ENCODE results near the gene PTTG2. TPM values are rescaled to one million over a fixed set of nuclear protein-coding genes. Genes with fewer than 3 reads are reported as not detected.

The PTTG2 gene
- total RNA-seq, 1 donor from 2014 or later, result not detected

- H3K36me3 ChIP-seq, result no peaks in the 10 kb centered on the region
- DNase-seq (ENCODE audit: low spot score in 2 of 2), result no peak
- H3K27me3 ChIP-seq, result no peaks in the 10 kb centered on the region
- peak overlapping the region; percentile 70 to 72 for H3K27ac ChIP-seq
- intact Hi-C loops (cut with DNase I), result no loop called here
- peaks cover 4 to 32% of the 10 kb centered on the region in 2 donors for H3K4me1 ChIP-seq
- peak overlapping the region in 1 of 2 donors; percentile 19 for H3K4me3 ChIP-seq
- no peaks in the 10 kb centered on the region for H3K9me3 ChIP-seq
- no peak for TF ChIP-seq CTCF (IDR thresholded peaks at IDR 0.05)
These were observed 21.9 kb downstream of the PTTG2 start for GRCh38 chr4:37981844-37982720.

GRCh38 chr4:37982736-37983135, 22.5 kb downstream of the PTTG2 start:
- intact Hi-C loops (cut with DNase I), result no loop called here
- peak overlapping the region; percentile 70 to 72 for H3K27ac ChIP-seq
- H3K27me3 ChIP-seq, result no peaks in the 10 kb centered on the region
- H3K4me1 ChIP-seq, result peaks cover 4 to 32% of the 10 kb centered on the region in 2 donors
- TF ChIP-seq CTCF (IDR thresholded peaks at IDR 0.05), result no peak
- no peaks in the 10 kb centered on the region for H3K9me3 ChIP-seq
- H3K4me3 ChIP-seq, result peak overlapping the region in 1 of 2 donors; percentile 19
- DNase-seq (ENCODE audit: low spot score in 2 of 2), result no peak
- no peaks in the 10 kb centered on the region for H3K36me3 ChIP-seq

GRCh38 chr4:37983951-37984350, 23.8 kb downstream of the PTTG2 start:
- no peak for TF ChIP-seq CTCF (IDR thresholded peaks at IDR 0.05)
- Histone ChIP-seq H3K4me1 (peaks cover 5 to 35% of the 10 kb centered on the region in 2 donors), H3K4me3 (no peak overlapping the region), H3K9me3 (no peaks in the 10 kb centered on the region), H3K27me3 (no peaks in the 10 kb centered on the region), H3K27ac (peak overlapping the region; percentile 70 to 72), H3K36me3 (no peaks in the 10 kb centered on the region)
- DNase-seq (ENCODE audit: low spot score in 2 of 2), result no peak
- intact Hi-C loops (cut with DNase I), result no loop called here

GRCh38 chr4:37985730-37986275, 25.6 kb downstream of the PTTG2 start:
- Histone ChIP-seq H3K4me1 (peaks cover 12 to 47% of the 10 kb centered on the region in 2 donors), H3K27me3 (no peaks in the 10 kb centered on the region), H3K36me3 (no peaks in the 10 kb centered on the region), H3K9me3 (no peaks in the 10 kb centered on the region), H3K27ac (no peak overlapping the region), H3K4me3 (no peak overlapping the region)
- TF ChIP-seq CTCF (IDR thresholded peaks at IDR 0.05), result no peak
- intact Hi-C loops (cut with DNase I), result no loop called here
- DNase-seq (ENCODE audit: low spot score in 2 of 2), result no peak

- H3K4me3 ChIP-seq, result no peak overlapping the region
- TF ChIP-seq CTCF (IDR thresholded peaks at IDR 0.05), result no peak
- DNase-seq (ENCODE audit: low spot score in 2 of 2), result no peak
These were observed 28.5 kb downstream of the PTTG2 start for GRCh38 chr4:37988670-37989069.

More at GRCh38 chr4:37988670-37989069, 28.5 kb downstream of the PTTG2 start:
- Histone ChIP-seq H3K36me3 (no peaks in the 10 kb centered on the region), H3K9me3 (no peaks in the 10 kb centered on the region), H3K4me1 (peaks cover 9 to 48% of the 10 kb centered on the region in 2 donors), H3K27ac (peak overlapping the region; percentile 82 to 87), H3K27me3 (no peaks in the 10 kb centered on the region)
- intact Hi-C loops (cut with DNase I), result no loop called here
